ENCODE data around the gene OR1E2.
"Not testable (repeated sequence)": the region's sequence is repeated elsewhere in the genome, so short reads cannot be mapped to it uniquely, and the experiment has no call there.

Gene OR1E2

GRCh38 chr17:3472137-3472536 lies 38.5 kb upstream of the OR1E2 start:
- no peak for DNase-seq (ENCODE audit: low read depth, low spot score)
- in situ Hi-C loops (cut with HindIII; ENCODE audit: low sequenced_read_pairs) = no loop called here
- TF ChIP-seq CTCF (IDR thresholded peaks at IDR 0.05; ENCODE audit: low read depth, low read length) = no peak
- H3K4me3 ChIP-seq (ENCODE audit: low read depth, low read length) = no peak overlapping the region

- TF ChIP-seq CTCF (IDR thresholded peaks at IDR 0.05; ENCODE audit: low read depth, low read length) = no peak
- no peak within 1 kb of the TSS for H3K4me3 ChIP-seq (ENCODE audit: low read depth, low read length)
- in situ Hi-C loops (cut with HindIII; ENCODE audit: low sequenced_read_pairs) = no loop called here
- DNase-seq (ENCODE audit: low read depth, low spot score) = no peak
These were observed 38.0 kb upstream of the OR1E2 start, which contains the start of gene SPATA22 for GRCh38 chr17:3471599-3471998. TSS of gene SPATA22 (minus strand) at chr17:3471819. CDS start at chr17:3469325, 2,494 bp downstream.

GRCh38 chr17:3469529-3469928 lies 35.9 kb upstream of the OR1E2 start:
- no peak for TF ChIP-seq CTCF (IDR thresholded peaks at IDR 0.05; ENCODE audit: low read depth, low read length)
- in situ Hi-C loops (cut with HindIII; ENCODE audit: low sequenced_read_pairs) = no loop called here
- no peak for DNase-seq (ENCODE audit: low read depth, low spot score)
- no peak overlapping the region for H3K4me3 ChIP-seq (ENCODE audit: low read depth, low read length)

GRCh38 chr17:3466355-3466754 lies 32.7 kb upstream of the OR1E2 start:
- DNase-seq (ENCODE audit: low read depth, low spot score); H3K4me3 ChIP-seq (ENCODE audit: low read depth, low read length); in situ Hi-C loops (cut with HindIII; ENCODE audit: low sequenced_read_pairs): not testable (repeated sequence)

- no peak overlapping the region for H3K4me3 ChIP-seq (ENCODE audit: low read depth, low read length)
- no peak for TF ChIP-seq CTCF (IDR thresholded peaks at IDR 0.05; ENCODE audit: low read depth, low read length)
- in situ Hi-C loops (cut with HindIII; ENCODE audit: low sequenced_read_pairs) = no loop called here
- DNase-seq (ENCODE audit: low read depth, low spot score) = no peak
These were observed 14.5 kb upstream of the OR1E2 start for GRCh38 chr17:3448059-3448665.

- in situ Hi-C loops (cut with HindIII; ENCODE audit: low sequenced_read_pairs) = no loop called here
- no peak overlapping the region for H3K4me3 ChIP-seq (ENCODE audit: low read depth, low read length)
- no peak for DNase-seq (ENCODE audit: low read depth, low spot score)
- no peak for TF ChIP-seq CTCF (IDR thresholded peaks at IDR 0.05; ENCODE audit: low read depth, low read length)
These were observed 14.0 kb upstream of the OR1E2 start for GRCh38 chr17:3447625-3448024.

- in situ Hi-C loops (cut with HindIII; ENCODE audit: low sequenced_read_pairs) = no loop called here
- no peak overlapping the region for H3K4me3 ChIP-seq (ENCODE audit: low read depth, low read length)
- no peak for DNase-seq (ENCODE audit: low read depth, low spot score)
- TF ChIP-seq CTCF (IDR thresholded peaks at IDR 0.05; ENCODE audit: low read depth, low read length) = no peak
These were observed 6.8 kb upstream of the OR1E2 start for GRCh38 chr17:3440451-3440850.

All from astrocyte of the spinal cord (primary cell).